HepG2 (cell line): ENCODE measurements around the gene EDC3. TPM values are rescaled to one million over a fixed set of nuclear protein-coding genes. Genes with fewer than 3 reads are reported as not detected.

Experiments used
- ATAC-seq: fragments of 200-7000 bp; cut with Tn5 transposase; 3 replicates; pipeline ENCODE4 v1.9.1; 2020; ENCODE audit warnings: mild to moderate bottlenecking, moderate library complexity
- BruUV-seq: library from RNA; stranded (reverse); fragments of 400-500 nt; replicated peaks from 2 replicates; lab custom pipeline; 2021; lab: Mats Ljungman, UMichigan
- CTCF ChIA-PET: fragments of 300-600 bp; formaldehyde crosslinking; extraction: SDS; loops from one replicate; lab custom pipeline; 2021; ENCODE audit warnings: low total read pairs, inconsistent platforms, low intra/inter-chr PET ratio; lab: Yijun Ruan, JAX
- POLR2A ChIA-PET: fragments of 350-600 bp; sonication (Branson Sonifier 250); formaldehyde crosslinking; loops from one replicate; lab custom pipeline; 2020; ENCODE audit warnings: antibody characterized with exemption, inconsistent platforms; lab: Yijun Ruan, JAX
- DNase-seq: peaks from one replicate; pipeline ENCODE4 v3.0.0-alpha.2; 2015; ENCODE audit warnings: low spot score
- FAIRE-seq: peaks from 3 replicates; lab custom pipeline; 2011; peaks lifted over from hg19 to GRCh38; lab: Jason Lieb, UNC
- H2AFZ ChIP-seq: one replicate; pipeline ENCODE4 v1.6.1; 2011; ENCODE audit warnings: low read length, inconsistent platforms
- H3K27ac ChIP-seq: fragments of 300-600 bp; 3 replicates; pipeline ENCODE4 v1.8.0; 2011; ENCODE audit warnings: mixed run types, mild to moderate bottlenecking, mixed read lengths, low read length, inconsistent platforms; ENCODE audit not compliant: insufficient read depth; ENCODE audit errors: extremely low read length
- H3K27me3 ChIP-seq, 2 experiments: fragments of 200-600 bp in 1 of 2; 2 replicates in 1 of 2; 3 replicates in 1 of 2; pipeline versions ENCODE4 v1.6.0 to v1.8.0; 2011; ENCODE audit warnings: low read length in 2 of 2, mild to moderate bottlenecking in 2 of 2, moderate library complexity in 2 of 2, inconsistent platforms in 1 of 2; ENCODE audit not compliant: insufficient read depth in 2 of 2, control insufficient read depth in 1 of 2
- H3K36me3 ChIP-seq, 2 experiments: fragments of 200-600 bp in 1 of 2; replicated peaks in 1 of 2; 2 replicates in 1 of 2; 3 replicates in 1 of 2; pipeline versions ENCODE4 v1.5.1 to v1.8.0; 2011; ENCODE audit warnings: low read length in 2 of 2, inconsistent platforms in 1 of 2; ENCODE audit not compliant: insufficient read depth in 2 of 2, control insufficient read depth in 1 of 2
- H3K4me1 ChIP-seq: 2 replicates; pipeline ENCODE4 v1.5.1; 2012; ENCODE audit warnings: low read length, inconsistent platforms; ENCODE audit not compliant: insufficient read depth
- H3K4me2 ChIP-seq: 2 replicates; pipeline ENCODE4 v1.6.0; 2011; ENCODE audit warnings: low read depth, low read length, inconsistent platforms
- H3K4me3 ChIP-seq, 3 experiments: fragments of 200-600 bp in 1 of 3; sonication (generic), shearing (Covaris generic) in 1 of 3; replicated peaks in 1 of 3; 2 replicates each; pipeline ENCODE4 v1.5.1; 2011 to 2016; ENCODE audit warnings: low read length in 3 of 3, inconsistent platforms in 2 of 3, low read depth in 2 of 3, mild to moderate bottlenecking in 2 of 3, control low read depth in 1 of 3, mixed read lengths in 1 of 3; ENCODE audit not compliant: insufficient read depth in 1 of 3
- H3K79me2 ChIP-seq: one replicate; pipeline ENCODE4 v1.6.1; 2011; ENCODE audit warnings: low read length, inconsistent platforms; ENCODE audit not compliant: insufficient read depth
- H3K9ac ChIP-seq: 2 replicates; pipeline ENCODE4 v1.6.0; 2011; ENCODE audit warnings: mild to moderate bottlenecking, low read depth, low read length, inconsistent platforms; ENCODE audit not compliant: insufficient read depth
- H3K9me3 ChIP-seq: 2 replicates; pipeline ENCODE4 v1.5.1; 2012; ENCODE audit warnings: mild to moderate bottlenecking, low read length
- H4K20me1 ChIP-seq: 2 replicates; pipeline ENCODE4 v1.6.0; 2011; ENCODE audit warnings: inconsistent platforms, mild to moderate bottlenecking, low read length, moderate library complexity; ENCODE audit not compliant: insufficient read depth
- KAT8 ChIP-seq: IDR thresholded peaks from 2 replicates; pipeline ENCODE4 v1.6.1; 2016; ENCODE audit warnings: missing genetic modification reagents, missing compliant biosample characterization
- KLF12 ChIP-seq: sonication (generic); formaldehyde crosslinking; IDR thresholded peaks from 2 replicates; pipeline ENCODE4 v1.4.0; 2020; ENCODE audit warnings: missing genetic modification reagents, borderline replicate concordance
- NFE2 ChIP-seq: sonication (generic); formaldehyde crosslinking; IDR thresholded peaks from 2 replicates; pipeline ENCODE4 v1.4.0; 2020; ENCODE audit warnings: missing genetic modification reagents
- POLR2AphosphoS2 ChIP-seq: IDR thresholded peaks from 2 replicates; pipeline ENCODE4 v1.6.1; 2011; ENCODE audit warnings: low read depth, low read length, improper control_type of control experiment
- WGBS: methylation state at CpG from one replicate; pipeline ENCODE4 v1.1.6; 2017; ENCODE audit warnings: low lambda C conversion rate; 5-methylcytosine and 5-hydroxymethylcytosine counted together
- in situ Hi-C: cut with HindIII; loops from 2 replicates; pipeline ENCODE4 v1.10.0; 2017; ENCODE audit warnings: low pct_unique_long_range_greater_than_20kb; ENCODE audit not compliant: extremely low pct_ligation_motif_present
- intact Hi-C: fragments of 100-400 bp; cut with micrococcal nuclease; formaldehyde crosslinking; loops from one replicate; pipeline ENCODE4 v1.10.0; 2022; ENCODE audit not compliant: unreplicated experiment
- polyA plus RNA-seq, 8 experiments: library from polyadenylated mRNA; depleted of rRNA in 3 of 8; stranded (reverse) in 7 of 8; unstranded in 1 of 8; fragments of >200 nt; fragmentation: Illumina TruSeq in 4 of 8; extraction: Trizol in 4 of 8; gene quantifications; 2 replicates each; pipeline versions ENCODE4 v1.2.1 to v1.2.3, GENCODE V29; 2011 to 2016; ENCODE audit warnings: low read depth in 4 of 8, missing spikeins in 1 of 8, mixed read lengths in 1 of 8; ENCODE audit not compliant: insufficient read depth in 1 of 8
- total RNA-seq, 5 experiments: library from RNA; depleted of rRNA; stranded (reverse); fragments of >200 nt; fragmentation: Illumina TruSeq; extraction: Trizol; gene quantifications; 2 replicates each; pipeline ENCODE4 v1.2.3, GENCODE V29; 2016; ENCODE audit warnings: low read depth in 1 of 5
- TF ChIP-seq, protein P1 (sequence below): sonication (generic); formaldehyde crosslinking; IDR thresholded peaks from 2 replicates; pipeline ENCODE4 v1.4.0; 2020; ENCODE audit warnings: missing genetic modification reagents
- TF ChIP-seq, protein P2 (sequence below): sonication (generic); formaldehyde crosslinking; IDR thresholded peaks from one replicate; pipeline ENCODE4 v1.5.1; 2020; ENCODE audit warnings: mild to moderate bottlenecking, missing genetic modification reagents; ENCODE audit errors: not compliant biosample characterization
- TF ChIP-seq, protein P3 (sequence below): conservative IDR thresholded peaks from 2 replicates; pipeline ENCODE4 v1.6.1; 2018; ENCODE audit warnings: missing genetic modification reagents

Gene EDC3
- total and polyA plus RNA-seq, 2 of the 13 experiments (the other 11 are each of a cell fraction or from before 2014, with no cell fraction given), result 17.4 to 32.0 TPM

DNA sequence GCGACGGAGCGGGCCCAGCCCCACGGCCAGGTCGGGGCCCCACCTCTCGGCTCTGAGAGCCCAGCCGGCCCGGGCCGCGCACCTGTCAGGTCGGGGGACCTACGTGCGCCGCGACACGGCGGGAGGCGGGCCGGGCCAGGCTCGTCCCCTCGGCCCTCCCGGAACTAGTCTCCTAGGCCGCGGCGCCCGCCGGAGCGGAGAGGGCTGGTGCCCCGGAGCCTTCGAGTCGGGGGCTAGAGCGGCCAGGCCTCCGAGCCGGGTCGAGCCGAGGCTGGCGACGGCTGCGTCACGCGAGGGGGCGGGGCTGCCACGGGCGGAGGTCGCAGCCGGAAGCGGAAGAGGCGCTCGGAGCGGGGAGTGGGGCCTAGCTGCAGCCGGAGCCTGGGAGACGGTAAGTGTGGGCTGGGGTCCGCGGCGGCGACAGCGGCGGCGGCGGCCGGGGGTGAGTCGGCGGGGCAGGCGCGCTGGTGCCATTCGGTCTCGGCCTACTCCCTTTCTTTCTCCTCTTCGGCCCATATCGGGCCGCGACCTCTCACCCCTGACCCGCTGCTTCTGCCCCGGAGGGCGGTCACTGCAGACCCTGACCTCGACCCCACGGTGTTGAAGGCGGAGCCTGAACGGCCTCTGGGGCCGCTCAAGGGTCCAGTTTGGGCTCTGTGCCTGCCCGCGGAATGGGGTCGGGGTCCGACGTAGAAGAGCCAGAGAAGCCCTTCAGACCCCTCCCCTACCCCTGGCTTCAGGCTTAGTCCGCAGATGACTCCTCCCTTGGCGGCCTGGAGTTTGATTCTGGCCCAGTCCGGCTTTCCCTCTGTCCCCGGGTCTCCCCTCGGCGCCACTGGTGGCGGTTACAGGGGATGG is 80.1 kb downstream of the EDC3 start, which contains the start of gene CLK3 (continued):
- no peak for TF ChIP-seq NFE2 (CRISPR knock-in tag)
- TF ChIP-seq, protein P1, sequence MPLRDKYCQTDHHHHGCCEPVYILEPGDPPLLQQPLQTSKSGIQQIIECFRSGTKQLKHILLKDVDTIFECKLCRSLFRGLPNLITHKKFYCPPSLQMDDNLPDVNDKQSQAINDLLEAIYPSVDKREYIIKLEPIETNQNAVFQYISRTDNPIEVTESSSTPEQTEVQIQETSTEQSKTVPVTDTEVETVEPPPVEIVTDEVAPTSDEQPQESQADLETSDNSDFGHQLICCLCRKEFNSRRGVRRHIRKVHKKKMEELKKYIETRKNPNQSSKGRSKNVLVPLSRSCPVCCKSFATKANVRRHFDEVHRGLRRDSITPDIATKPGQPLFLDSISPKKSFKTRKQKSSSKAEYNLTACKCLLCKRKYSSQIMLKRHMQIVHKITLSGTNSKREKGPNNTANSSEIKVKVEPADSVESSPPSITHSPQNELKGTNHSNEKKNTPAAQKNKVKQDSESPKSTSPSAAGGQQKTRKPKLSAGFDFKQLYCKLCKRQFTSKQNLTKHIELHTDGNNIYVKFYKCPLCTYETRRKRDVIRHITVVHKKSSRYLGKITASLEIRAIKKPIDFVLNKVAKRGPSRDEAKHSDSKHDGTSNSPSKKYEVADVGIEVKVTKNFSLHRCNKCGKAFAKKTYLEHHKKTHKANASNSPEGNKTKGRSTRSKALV (CRISPR knock-in tag), result no peak
- peak; percentile 95 for TF ChIP-seq KAT8 (CRISPR knock-in tag)
- peak; percentile 56; the same call in 1 of the 2 replicates for TF ChIP-seq KLF12 (CRISPR knock-in tag)

DNA sequence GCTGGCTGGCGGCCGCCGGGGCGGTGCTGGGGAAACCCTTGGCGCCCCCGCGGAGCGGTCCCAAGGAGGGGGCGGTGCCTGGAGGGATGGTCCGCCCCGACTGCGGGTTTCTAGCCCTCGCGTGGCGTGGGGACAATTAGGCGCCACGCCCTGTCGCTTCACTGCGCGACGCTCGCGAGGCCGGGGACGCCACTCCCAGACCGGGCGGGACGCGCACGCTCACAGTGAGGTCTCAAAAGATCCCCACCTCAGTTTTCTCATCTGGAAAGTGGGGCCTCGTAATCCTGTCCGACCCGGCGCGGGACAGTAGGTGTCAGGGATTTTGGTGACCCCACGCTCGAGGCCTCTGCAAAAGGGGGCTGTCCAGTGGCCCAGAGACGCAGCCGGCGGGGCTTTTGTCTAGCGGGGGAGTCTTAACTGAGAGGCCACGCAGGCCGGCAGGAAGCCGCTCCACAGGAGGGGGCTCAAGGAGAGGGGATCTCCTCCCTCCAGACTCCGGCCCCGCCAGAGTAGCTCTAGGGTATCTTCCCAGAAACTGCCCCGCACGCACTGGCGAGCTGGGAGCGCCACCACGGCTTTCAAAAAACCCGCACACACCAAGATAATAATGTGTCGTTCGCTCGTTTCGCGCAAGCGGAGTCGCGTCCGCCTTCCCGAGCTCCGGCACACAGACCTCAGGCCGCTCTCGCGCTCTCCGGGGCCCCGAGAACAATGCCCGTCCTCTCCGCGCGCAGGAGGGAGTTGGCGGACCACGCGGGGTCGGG is 80.9 kb downstream of the EDC3 start:
- 0% methylated on average over 1 of the region's 76 CpGs for WGBS
- POLR2A ChIA-PET, result interaction anchor here (1.1 to 6.9 kb wide), 8 partner anchors 13 to 172 kb away, joined by 3 to 52 read pairs (median 6); partner anchors contain the start of genes ARID3B and UBL7
- no peak for TF ChIP-seq POLR2AphosphoS2
- TF ChIP-seq, protein P2, sequence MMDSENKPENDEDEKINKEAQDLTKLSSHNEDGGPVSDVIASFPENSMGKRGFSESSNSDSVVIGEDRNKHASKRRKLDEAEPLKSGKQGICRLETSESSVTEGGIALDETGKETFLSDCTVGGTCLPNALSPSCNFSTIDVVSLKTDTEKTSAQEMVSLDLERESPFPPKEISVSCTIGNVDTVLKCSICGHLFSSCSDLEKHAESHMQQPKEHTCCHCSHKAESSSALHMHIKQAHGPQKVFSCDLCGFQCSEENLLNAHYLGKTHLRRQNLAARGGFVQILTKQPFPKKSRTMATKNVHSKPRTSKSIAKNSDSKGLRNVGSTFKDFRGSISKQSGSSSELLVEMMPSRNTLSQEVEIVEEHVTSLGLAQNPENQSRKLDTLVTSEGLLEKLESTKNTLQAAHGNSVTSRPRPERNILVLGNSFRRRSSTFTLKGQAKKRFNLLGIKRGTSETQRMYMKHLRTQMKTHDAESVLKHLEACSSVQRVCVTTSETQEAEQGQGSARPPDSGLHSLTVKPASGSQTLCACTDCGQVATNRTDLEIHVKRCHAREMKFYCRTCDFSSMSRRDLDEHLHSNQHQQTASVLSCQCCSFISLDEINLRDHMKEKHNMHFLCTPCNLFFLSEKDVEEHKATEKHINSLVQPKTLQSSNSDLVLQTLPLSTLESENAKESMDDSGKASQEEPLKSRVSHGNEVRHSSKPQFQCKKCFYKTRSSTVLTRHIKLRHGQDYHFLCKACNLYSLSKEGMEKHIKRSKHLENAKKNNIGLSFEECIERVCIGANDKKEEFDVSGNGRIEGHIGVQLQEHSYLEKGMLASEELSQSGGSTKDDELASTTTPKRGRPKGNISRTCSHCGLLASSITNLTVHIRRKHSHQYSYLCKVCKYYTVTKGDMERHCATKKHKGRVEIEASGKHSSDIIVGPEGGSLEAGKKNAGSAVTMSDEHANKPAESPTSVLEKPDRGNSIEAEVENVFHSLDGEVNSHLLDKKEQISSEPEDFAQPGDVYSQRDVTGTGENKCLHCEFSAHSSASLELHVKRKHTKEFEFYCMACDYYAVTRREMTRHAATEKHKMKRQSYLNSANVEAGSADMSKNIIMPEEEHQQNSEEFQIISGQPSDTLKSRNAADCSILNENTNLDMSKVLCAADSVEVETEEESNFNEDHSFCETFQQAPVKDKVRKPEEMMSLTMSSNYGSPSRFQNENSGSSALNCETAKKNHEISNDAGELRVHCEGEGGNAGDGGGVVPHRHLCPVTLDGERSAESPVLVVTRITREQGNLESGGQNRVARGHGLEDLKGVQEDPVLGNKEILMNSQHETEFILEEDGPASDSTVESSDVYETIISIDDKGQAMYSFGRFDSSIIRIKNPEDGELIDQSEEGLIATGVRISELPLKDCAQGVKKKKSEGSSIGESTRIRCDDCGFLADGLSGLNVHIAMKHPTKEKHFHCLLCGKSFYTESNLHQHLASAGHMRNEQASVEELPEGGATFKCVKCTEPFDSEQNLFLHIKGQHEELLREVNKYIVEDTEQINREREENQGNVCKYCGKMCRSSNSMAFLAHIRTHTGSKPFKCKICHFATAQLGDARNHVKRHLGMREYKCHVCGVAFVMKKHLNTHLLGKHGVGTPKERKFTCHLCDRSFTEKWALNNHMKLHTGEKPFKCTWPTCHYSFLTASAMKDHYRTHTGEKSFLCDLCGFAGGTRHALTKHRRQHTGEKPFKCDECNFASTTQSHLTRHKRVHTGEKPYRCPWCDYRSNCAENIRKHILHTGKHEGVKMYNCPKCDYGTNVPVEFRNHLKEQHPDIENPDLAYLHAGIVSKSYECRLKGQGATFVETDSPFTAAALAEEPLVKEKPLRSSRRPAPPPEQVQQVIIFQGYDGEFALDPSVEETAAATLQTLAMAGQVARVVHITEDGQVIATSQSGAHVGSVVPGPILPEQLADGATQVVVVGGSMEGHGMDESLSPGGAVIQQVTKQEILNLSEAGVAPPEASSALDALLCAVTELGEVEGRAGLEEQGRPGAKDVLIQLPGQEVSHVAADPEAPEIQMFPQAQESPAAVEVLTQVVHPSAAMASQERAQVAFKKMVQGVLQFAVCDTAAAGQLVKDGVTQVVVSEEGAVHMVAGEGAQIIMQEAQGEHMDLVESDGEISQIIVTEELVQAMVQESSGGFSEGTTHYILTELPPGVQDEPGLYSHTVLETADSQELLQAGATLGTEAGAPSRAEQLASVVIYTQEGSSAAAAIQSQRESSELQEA (CRISPR knock-in tag), result no peak
- TF ChIP-seq, protein P3, sequence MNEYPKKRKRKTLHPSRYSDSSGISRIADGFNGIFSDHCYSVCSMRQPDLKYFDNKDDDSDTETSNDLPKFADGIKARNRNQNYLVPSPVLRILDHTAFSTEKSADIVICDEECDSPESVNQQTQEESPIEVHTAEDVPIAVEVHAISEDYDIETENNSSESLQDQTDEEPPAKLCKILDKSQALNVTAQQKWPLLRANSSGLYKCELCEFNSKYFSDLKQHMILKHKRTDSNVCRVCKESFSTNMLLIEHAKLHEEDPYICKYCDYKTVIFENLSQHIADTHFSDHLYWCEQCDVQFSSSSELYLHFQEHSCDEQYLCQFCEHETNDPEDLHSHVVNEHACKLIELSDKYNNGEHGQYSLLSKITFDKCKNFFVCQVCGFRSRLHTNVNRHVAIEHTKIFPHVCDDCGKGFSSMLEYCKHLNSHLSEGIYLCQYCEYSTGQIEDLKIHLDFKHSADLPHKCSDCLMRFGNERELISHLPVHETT (CRISPR knock-in tag), result no peak

More for the DNA sequence above, 80.9 kb downstream of the EDC3 start:
- Histone ChIP-seq H3K4me2 (peak overlapping the region; percentile 85), H2AFZ (no peak overlapping the region), H3K4me3 (peak overlapping the region; percentile 90 to 100 (median 94)), H3K9ac (peak overlapping the region; percentile 99), H3K27ac (peak overlapping the region; percentile 93), H4K20me1 (peaks cover 35% of the 10 kb centered on the region), H3K27me3 (peaks cover 0 to 28% of the 10 kb centered on the region in 2 experiments; a peak in 2 of 5 replicates), H3K79me2 (peaks cover 40% of the 10 kb centered on the region), H3K36me3 (peaks cover under 1 to 9% of the 10 kb centered on the region in 2 experiments; a peak in 4 of 5 replicates), H3K4me1 (peaks cover 39% of the 10 kb centered on the region), H3K9me3 (no peaks in the 10 kb centered on the region)
- CTCF ChIA-PET, result no interaction called here
- intact Hi-C loops, result loop anchor here (1.0 to 5.0 kb wide), 3 partner anchors 74 to 243 kb away; partner anchors contain the start of gene ARID3B
- TSS peak; percentile 88 for BruUV-seq
- ATAC-seq, result peak; percentile 48
- no peak for DNase-seq
- in situ Hi-C loops, result no loop called here
- no peak for FAIRE-seq
